Thoracic aorta (tissue), 2 donors: ENCODE results near the gene RNF144A. TPM values are rescaled to one million over a fixed set of nuclear protein-coding genes. Genes with fewer than 3 reads are reported as not detected.
A peak's percentile ranks its signal among the peaks of the same experiment; 100 is the strongest.

Experiments
- ATAC-seq: fragments of 150-250 bp; one replicate; pipeline ENCODE4 v1.8.0; 2017; ENCODE audit warnings: low read depth; ENCODE audit not compliant: insufficient number of reproducible peaks, low FRiP score
- DNase-seq: peaks from one replicate; pipeline ENCODE4 v3.0.0-alpha.2; 2020; ENCODE audit warnings: low spot score
- H3K27ac ChIP-seq, 2 donors: fragments of 200-600 bp; sonication (generic); 1 replicate in 1 of 2; 2 replicates in 1 of 2; pipeline ENCODE4 v1.5.1; 2016; ENCODE audit warnings: mild to moderate bottlenecking in 2 of 2, moderate library complexity in 2 of 2
- H3K27me3 ChIP-seq: fragments of 200-600 bp; sonication (generic); replicated peaks from 2 replicates; pipeline ENCODE4 v1.6.0; 2016; ENCODE audit warnings: mild to moderate bottlenecking; ENCODE audit not compliant: insufficient read depth
- H3K36me3 ChIP-seq: fragments of 200-600 bp; sonication (generic); one replicate; pipeline ENCODE4 v1.5.1; 2016
- H3K4me1 ChIP-seq, 2 donors: fragments of 200-600 bp; sonication (generic); 1 replicate in 1 of 2; 2 replicates in 1 of 2; pipeline versions ENCODE4 v1.5.1 to v1.6.0; 2016; ENCODE audit warnings: low read depth in 2 of 2, mild to moderate bottlenecking in 1 of 2; ENCODE audit not compliant: control insufficient read depth in 1 of 2
- H3K4me3 ChIP-seq: fragments of 200-600 bp; sonication (generic); 2 replicates; pipeline ENCODE4 v1.5.1; 2016; ENCODE audit warnings: mild to moderate bottlenecking
- H3K9me3 ChIP-seq: fragments of 200-600 bp; sonication (generic); 2 replicates; pipeline ENCODE4 v1.5.1; 2016
- total RNA-seq, 2 donors: library from RNA; depleted of rRNA; stranded (reverse); fragments of >200 nt; gene quantifications; one replicate each; pipeline versions ENCODE4 v1.1.0 to v1.2.3, GENCODE V29; 2016
- TF ChIP-seq, protein P1 (sequence below): fragments of 200-600 bp; sonication (generic); IDR thresholded peaks from one replicate; pipeline ENCODE4 v1.5.1; 2019; ENCODE audit warnings: antibody characterized with exemption

Gene RNF144A
- total RNA-seq, 2 donors from 2014 or later = 3.4 to 6.2 TPM

DNA sequence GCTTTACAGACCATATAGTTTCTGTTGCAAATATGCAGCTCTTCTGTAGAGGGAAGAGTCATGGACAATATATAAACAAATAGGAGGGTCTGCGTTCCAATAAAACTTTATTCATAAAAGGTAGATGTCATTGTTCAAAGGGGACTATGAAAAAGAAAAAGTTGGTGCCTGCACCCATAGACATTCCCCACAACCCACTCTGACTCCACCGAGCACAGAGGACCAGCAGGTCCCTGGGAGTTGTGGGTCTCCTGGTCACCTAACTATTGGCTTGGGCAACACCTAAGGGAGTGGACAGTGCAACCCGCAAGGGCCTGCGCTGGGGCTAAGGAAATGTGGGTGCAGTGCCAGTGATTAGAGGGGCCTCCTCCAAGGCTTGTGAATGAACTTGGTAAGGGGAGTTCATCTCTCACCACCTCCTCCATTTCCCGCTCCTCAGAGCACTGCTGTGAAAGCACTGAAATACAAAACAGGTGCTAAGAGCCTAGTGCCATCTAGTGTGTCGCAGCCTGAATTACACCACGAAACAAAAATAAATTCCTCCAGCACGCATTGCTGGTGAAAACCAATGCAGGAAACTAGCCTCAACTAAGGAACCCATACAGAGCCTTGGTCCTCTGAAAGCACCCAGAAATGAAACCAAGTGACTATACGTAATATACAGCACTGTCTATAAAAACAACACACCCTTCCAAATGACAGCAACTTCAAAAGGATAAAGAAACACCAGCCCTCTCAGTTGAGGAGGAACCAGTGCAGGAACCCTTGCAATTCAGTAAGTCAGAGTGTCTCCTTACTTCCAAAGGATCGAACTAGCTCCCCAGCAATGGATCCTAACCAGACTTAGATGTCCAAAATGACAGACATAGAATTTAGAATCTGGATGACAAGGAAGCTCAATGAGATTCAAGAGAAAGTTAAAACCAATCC is 166.6 kb downstream of the RNF144A start:
- H3K9me3 ChIP-seq = peaks cover 3% of the 10 kb centered on the region
- H3K27ac ChIP-seq = peak overlapping the region in 1 of 2 donors; percentile 54
- no peaks in the 10 kb centered on the region for H3K36me3 ChIP-seq
- H3K4me1 ChIP-seq = peaks cover 0 to 11% of the 10 kb centered on the region in 2 donors
- no peak for ATAC-seq
- no peaks in the 10 kb centered on the region for H3K27me3 ChIP-seq
- no peak for DNase-seq
- no peak overlapping the region for H3K4me3 ChIP-seq
- TF ChIP-seq, protein P1, sequence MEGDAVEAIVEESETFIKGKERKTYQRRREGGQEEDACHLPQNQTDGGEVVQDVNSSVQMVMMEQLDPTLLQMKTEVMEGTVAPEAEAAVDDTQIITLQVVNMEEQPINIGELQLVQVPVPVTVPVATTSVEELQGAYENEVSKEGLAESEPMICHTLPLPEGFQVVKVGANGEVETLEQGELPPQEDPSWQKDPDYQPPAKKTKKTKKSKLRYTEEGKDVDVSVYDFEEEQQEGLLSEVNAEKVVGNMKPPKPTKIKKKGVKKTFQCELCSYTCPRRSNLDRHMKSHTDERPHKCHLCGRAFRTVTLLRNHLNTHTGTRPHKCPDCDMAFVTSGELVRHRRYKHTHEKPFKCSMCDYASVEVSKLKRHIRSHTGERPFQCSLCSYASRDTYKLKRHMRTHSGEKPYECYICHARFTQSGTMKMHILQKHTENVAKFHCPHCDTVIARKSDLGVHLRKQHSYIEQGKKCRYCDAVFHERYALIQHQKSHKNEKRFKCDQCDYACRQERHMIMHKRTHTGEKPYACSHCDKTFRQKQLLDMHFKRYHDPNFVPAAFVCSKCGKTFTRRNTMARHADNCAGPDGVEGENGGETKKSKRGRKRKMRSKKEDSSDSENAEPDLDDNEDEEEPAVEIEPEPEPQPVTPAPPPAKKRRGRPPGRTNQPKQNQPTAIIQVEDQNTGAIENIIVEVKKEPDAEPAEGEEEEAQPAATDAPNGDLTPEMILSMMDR = no peak

DNA sequence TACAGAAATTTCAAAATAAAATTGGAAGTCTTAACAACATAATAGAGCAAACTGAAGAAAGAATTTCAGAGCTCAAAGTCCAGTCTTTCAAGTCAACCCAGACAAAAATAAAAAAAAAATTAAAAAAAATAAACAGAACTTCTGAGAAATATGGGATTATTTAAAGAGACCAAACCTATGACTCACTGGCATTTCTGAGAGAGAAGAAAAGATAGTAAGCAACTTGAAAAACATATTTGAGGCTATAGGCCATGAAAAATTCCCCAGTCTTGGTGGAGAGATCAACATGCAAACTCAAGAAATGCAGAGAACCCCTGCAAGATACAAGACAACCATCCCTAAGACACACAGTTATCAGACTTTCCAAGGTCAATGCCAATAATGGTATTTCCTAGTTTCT is 167.4 kb downstream of the RNF144A start:
- DNase-seq (no peak), ATAC-seq (no peak)
- TF ChIP-seq, protein P1 = no peak
- H3K36me3 ChIP-seq = no peaks in the 10 kb centered on the region
- peaks cover 0 to 11% of the 10 kb centered on the region in 2 donors for H3K4me1 ChIP-seq
- no peak overlapping the region for H3K4me3 ChIP-seq
- peak overlapping the region in 1 of 2 donors; percentile 54 for H3K27ac ChIP-seq
- H3K27me3 ChIP-seq = no peaks in the 10 kb centered on the region
- peaks cover 3% of the 10 kb centered on the region for H3K9me3 ChIP-seq

DNA sequence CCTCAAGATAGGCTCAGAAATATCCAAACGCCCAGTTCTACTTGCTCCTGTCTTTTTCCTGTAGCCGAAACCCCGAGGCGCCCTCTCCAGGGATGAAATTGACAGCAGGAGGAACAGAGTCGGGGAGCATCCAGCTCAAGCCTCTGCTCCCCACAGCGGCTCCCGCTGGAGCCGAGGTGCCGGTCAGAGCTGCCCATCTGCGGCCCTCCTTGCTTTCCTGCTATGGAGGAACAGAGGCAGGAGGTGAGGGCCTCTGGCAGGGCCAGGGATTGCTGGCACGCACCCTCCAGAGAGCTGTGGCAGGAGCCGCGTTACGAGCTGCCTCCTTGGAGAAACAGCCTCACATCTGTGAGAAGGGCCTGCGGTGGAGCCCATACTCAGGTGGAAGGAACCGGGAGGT is 172.1 kb downstream of the RNF144A start:
- TF ChIP-seq, protein P1 = no peak
- DNase-seq = no peak
- H3K36me3 ChIP-seq = no peaks in the 10 kb centered on the region

DNA sequence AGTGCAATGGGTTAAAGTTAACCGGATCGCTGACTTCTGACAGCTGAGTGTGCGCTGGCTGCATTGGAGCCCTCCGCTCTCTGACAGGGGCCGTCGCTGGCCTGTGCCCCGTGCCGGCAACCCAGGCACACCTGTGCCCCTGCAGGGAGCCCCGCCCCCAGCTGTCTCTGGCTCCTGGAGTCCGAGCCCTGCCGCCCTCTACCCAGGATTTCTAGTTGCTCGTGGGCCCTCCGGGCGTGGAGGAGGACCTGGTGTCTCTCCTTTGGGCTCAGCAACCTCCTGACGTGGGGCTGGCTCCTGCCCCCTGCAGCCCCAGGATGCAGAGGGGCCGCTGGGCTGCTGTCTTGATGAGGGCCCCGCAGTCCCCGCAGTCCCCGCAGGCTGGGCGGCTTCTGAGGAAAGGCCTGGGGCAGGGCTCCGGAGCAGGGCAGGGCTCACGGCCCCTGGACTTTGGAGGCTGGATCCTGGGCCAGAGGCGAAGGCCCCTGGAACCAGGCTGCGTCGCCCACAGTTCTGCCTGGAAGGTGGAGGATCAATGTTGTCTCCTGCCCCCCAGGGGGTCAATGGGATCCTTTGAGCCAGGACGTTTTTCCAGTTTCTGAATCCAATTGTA is 172.8 kb downstream of the RNF144A start:
- no peak for DNase-seq
- Histone ChIP-seq H3K27me3 (no peaks in the 10 kb centered on the region), H3K27ac (no peak overlapping the region), H3K9me3 (no peaks in the 10 kb centered on the region), H3K4me1 (peaks cover 0 to 23% of the 10 kb centered on the region in 2 donors), H3K4me3 (no peak overlapping the region), H3K36me3 (no peaks in the 10 kb centered on the region)
- ATAC-seq = no peak
- TF ChIP-seq, protein P1 = no peak

More for the DNA sequence above, 172.1 kb downstream of the RNF144A start:
- Histone ChIP-seq H3K4me3 (no peak overlapping the region), H3K27me3 (no peaks in the 10 kb centered on the region), H3K4me1 (peaks cover 0 to 16% of the 10 kb centered on the region in 2 donors), H3K9me3 (no peaks in the 10 kb centered on the region), H3K27ac (no peak overlapping the region)
- ATAC-seq = no peak

DNA sequence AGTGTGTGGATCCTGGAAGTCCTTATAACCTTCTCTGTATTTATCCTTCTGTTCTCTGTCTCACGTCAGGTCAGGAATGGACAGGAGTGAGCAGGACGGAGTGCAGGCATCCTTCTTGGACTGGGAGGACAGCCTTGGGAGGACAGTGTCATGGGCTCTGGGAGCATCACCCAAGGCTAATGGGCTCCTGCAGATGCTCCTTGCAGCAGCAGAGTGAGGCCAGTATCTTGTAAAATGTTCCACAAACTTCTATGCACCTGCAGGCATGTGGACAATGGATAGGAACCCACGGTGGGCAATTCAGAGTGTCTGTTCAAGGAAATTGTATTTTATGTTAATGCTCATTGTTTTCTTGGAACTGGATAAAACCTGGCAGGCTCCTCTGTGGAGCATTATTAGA is 176.2 kb downstream of the RNF144A start:
- peaks cover 0 to 24% of the 10 kb centered on the region in 2 donors for H3K4me1 ChIP-seq
- H3K27me3 ChIP-seq = no peaks in the 10 kb centered on the region
- H3K36me3 ChIP-seq = no peaks in the 10 kb centered on the region
- H3K27ac ChIP-seq = no peak overlapping the region
- no peak for ATAC-seq
- H3K9me3 ChIP-seq = no peaks in the 10 kb centered on the region
- no peak overlapping the region for H3K4me3 ChIP-seq
- DNase-seq = no peak
- TF ChIP-seq, protein P1 = no peak
